ENCODE measurements around the gene ERBIN.

DNA sequence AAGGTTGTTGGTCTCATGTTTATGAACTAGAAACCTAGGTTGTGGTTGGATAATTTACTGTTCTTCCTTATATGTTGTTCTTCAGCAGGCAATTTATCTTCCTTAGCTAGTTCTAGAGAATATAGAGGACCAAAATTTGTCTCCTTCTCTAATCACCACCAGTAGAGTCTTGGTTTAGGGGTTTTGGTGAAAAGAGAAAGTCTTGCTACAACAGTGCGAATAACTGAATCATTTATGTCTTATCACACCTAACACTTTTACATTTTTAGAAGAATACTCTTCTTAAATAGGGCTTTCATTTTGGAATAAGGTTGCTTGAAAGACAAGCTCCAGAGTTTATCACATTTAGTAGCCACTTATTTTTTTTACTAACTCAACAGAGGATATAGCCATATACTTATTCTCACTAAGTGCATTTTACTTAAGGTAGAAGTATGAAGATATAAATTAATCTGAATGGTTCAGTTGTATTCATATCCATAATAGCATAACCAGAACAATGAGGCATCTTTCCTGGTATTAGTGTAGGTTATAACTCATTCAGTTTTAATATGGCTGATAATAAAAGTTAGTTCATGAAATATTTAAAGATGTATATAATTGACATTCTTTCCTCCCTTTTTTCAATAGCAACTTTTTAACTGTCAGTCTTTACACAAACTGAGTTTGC is 67.9 kb downstream of the ERBIN start:
- no peak for TF ChIP-seq CTCF (conservative IDR thresholded peaks at IDR 0.05 in 1 of 2, IDR thresholded peaks at IDR 0.05 in 1 of 2; ENCODE audit: low read depth in 1 of 2, low read length in 2 of 2)
- TF ChIP-seq EZH2 (IDR thresholded peaks at IDR 0.05; ENCODE audit: low read length, missing control alignments), result no peak

All from fibroblast of lung (primary cell).